NCI-H1048 (cell line): ENCODE results near the gene SVEP1.

Experiments
- DNase-seq: peaks from one replicate; lab custom pipeline; 2025; lab: John Stamatoyannopoulos, UW

SVEP1 gene

GRCh38 chr9:110317911-110318310, 261.6 kb downstream of the SVEP1 start:
- no peak for DNase-seq

GRCh38 chr9:110316261-110317075, 263.1 kb downstream of the SVEP1 start:
- no peak for DNase-seq
